A673 (cell line): ENCODE results near the gene CCL7. TPM values are rescaled to one million over a fixed set of nuclear protein-coding genes. Genes with fewer than 3 reads are reported as not detected.

Experiments
- BruUV-seq: library from RNA; stranded (reverse); fragments of 400-500 nt; replicated peaks from 2 replicates; lab custom pipeline; 2021; lab: Mats Ljungman, UMichigan
- CTCF ChIA-PET: fragments of 300-600 bp; sonication (Branson Sonifier 250); formaldehyde crosslinking; loops from one replicate; lab custom pipeline; 2022; ENCODE audit warnings: antibody characterized with exemption; lab: Charles Lee
- POLR2A ChIA-PET: fragments of 300-600 bp; sonication (Branson Sonifier 250); formaldehyde crosslinking; loops from one replicate; lab custom pipeline; 2022; ENCODE audit warnings: antibody characterized with exemption; ENCODE audit not compliant: low non-redundant PET; lab: Charles Lee
- DNase-seq: peaks from one replicate; pipeline ENCODE4 v3.0.0-alpha.2; 2015; ENCODE audit warnings: low spot score
- H3K27ac ChIP-seq: fragments of 200-600 bp; sonication (generic); 2 replicates; pipeline ENCODE4 v1.5.1; 2016; ENCODE audit warnings: mixed run types, low read depth, mild to moderate bottlenecking, mixed read lengths, antibody characterized with exemption, low read length; ENCODE audit not compliant: poor library complexity, severe bottlenecking
- H3K27me3 ChIP-seq: fragments of 200-600 bp; sonication (generic); replicated peaks from 2 replicates; pipeline ENCODE4 v1.6.1; 2017; ENCODE audit warnings: mixed run types, low read depth, mild to moderate bottlenecking, mixed read lengths, antibody characterized with exemption, low read length; ENCODE audit not compliant: insufficient read depth, poor library complexity
- H3K36me3 ChIP-seq: fragments of 200-600 bp; sonication (generic); 2 replicates; pipeline ENCODE4 v1.6.1; 2016; ENCODE audit warnings: mixed run types, mild to moderate bottlenecking, mixed read lengths, antibody characterized with exemption, low read length; ENCODE audit not compliant: insufficient read depth, poor library complexity, severe bottlenecking
- H3K4me1 ChIP-seq: fragments of 200-600 bp; sonication (generic); 2 replicates; pipeline ENCODE4 v1.6.1; 2017; ENCODE audit warnings: mixed run types, mild to moderate bottlenecking, mixed read lengths, antibody characterized with exemption, low read length; ENCODE audit not compliant: insufficient read depth, poor library complexity, severe bottlenecking
- H3K4me3 ChIP-seq: fragments of 200-600 bp; sonication (generic); 2 replicates; pipeline ENCODE4 v1.5.1; 2016; ENCODE audit warnings: low read depth, mixed run types, mild to moderate bottlenecking, mixed read lengths, low read length; ENCODE audit not compliant: poor library complexity, severe bottlenecking
- H3K9me3 ChIP-seq: fragments of 200-600 bp; sonication (generic); 2 replicates; pipeline ENCODE4 v1.6.1; 2016; ENCODE audit warnings: mixed run types, low read depth, mild to moderate bottlenecking, mixed read lengths, antibody characterized with exemption, low read length; ENCODE audit not compliant: poor library complexity, severe bottlenecking
- CTCF ChIP-seq: fragments of 300-800, 200-600 bp; sonication (generic); conservative IDR thresholded peaks from 2 replicates; pipeline ENCODE4 v1.5.1; 2017; ENCODE audit warnings: low read depth, mild to moderate bottlenecking, antibody characterized with exemption, low read length, moderate library complexity, mixed read lengths
- EZH2 ChIP-seq: fragments of 200-600 bp; sonication (generic); IDR thresholded peaks from 2 replicates; pipeline ENCODE4 v1.6.1; 2017; ENCODE audit warnings: borderline replicate concordance, low read depth, mild to moderate bottlenecking, mixed read lengths, antibody characterized with exemption, low read length; ENCODE audit not compliant: poor library complexity, severe bottlenecking
- intact Hi-C: fragments of 100-400 bp; cut with micrococcal nuclease; formaldehyde crosslinking; loops from one replicate; pipeline ENCODE4 v1.10.0; 2022; ENCODE audit not compliant: unreplicated experiment
- total RNA-seq: library from RNA; stranded (reverse); gene quantifications from 2 replicates; pipeline ENCODE4 v1.2.3, GENCODE V29; 2021

The CCL7 gene
- total RNA-seq, 1 experiment from 2014 or later = not detected

GRCh38 chr17:34290586-34290985 lies 20.6 kb downstream of the CCL7 start:
- intact Hi-C loops = no loop called here
- TF ChIP-seq EZH2 (no peak), CTCF (no peak)
- H3K27me3 ChIP-seq = no peaks in the 10 kb centered on the region
- H3K4me3 ChIP-seq = no peak overlapping the region
- no TSS peak for BruUV-seq
- no peak overlapping the region for H3K27ac ChIP-seq
- H3K36me3 ChIP-seq = no peaks in the 10 kb centered on the region
- no peaks in the 10 kb centered on the region for H3K9me3 ChIP-seq
- no peak for DNase-seq
- ChIA-PET POLR2A (no interaction called here), CTCF (no interaction called here)
- H3K4me1 ChIP-seq = no peaks in the 10 kb centered on the region

- Histone ChIP-seq H3K4me3 (no peak overlapping the region), H3K9me3 (no peaks in the 10 kb centered on the region), H3K27ac (no peak overlapping the region), H3K4me1 (no peaks in the 10 kb centered on the region), H3K27me3 (no peaks in the 10 kb centered on the region), H3K36me3 (no peaks in the 10 kb centered on the region)
- intact Hi-C loops = no loop called here
- no peak for DNase-seq
- no TSS peak for BruUV-seq
- ChIA-PET POLR2A (no interaction called here), CTCF (no interaction called here)
- TF ChIP-seq EZH2 (no peak), CTCF (no peak)
Measured at GRCh38 chr17:34291721-34292348, 21.8 kb downstream of the CCL7 start.

- DNase-seq = no peak
- Histone ChIP-seq H3K4me1 (no peaks in the 10 kb centered on the region), H3K27me3 (no peaks in the 10 kb centered on the region), H3K4me3 (no peak overlapping the region), H3K27ac (no peak overlapping the region), H3K9me3 (no peaks in the 10 kb centered on the region), H3K36me3 (no peaks in the 10 kb centered on the region)
- intact Hi-C loops = no loop called here
- no TSS peak for BruUV-seq
- ChIA-PET POLR2A (no interaction called here), CTCF (interaction anchor here (0.6 kb wide), 1 partner anchor 12 kb away, joined by 3 read pairs; no protein-coding TSS in a partner anchor)
- TF ChIP-seq CTCF (no peak), EZH2 (no peak)
Measured at GRCh38 chr17:34299027-34299426, 29.0 kb downstream of the CCL7 start.
